ENCODE data around the gene OR52E5.

Gene OR52E5

GRCh38 chr11:5899534-5899933 lies 6.5 kb downstream of the OR52E5 start:
- DNase-seq, result no peak
- TF ChIP-seq CTCF (IDR thresholded peaks at IDR 0.05; ENCODE audit: low read depth, low read length, missing control alignments), result no peak

GRCh38 chr11:5910540-5910939 lies 17.5 kb downstream of the OR52E5 start:
- no peak for DNase-seq
- H3K36me3 ChIP-seq (replicated peaks), result no peaks in the 10 kb centered on the region
- no peak overlapping the region for H3K4me3 ChIP-seq (ENCODE audit: low read depth, low read length)
- no peak for TF ChIP-seq CTCF (IDR thresholded peaks at IDR 0.05; ENCODE audit: low read depth, low read length, missing control alignments)
- H3K27ac ChIP-seq, result no peak overlapping the region
- no peaks in the 10 kb centered on the region for H3K27me3 ChIP-seq (replicated peaks)
- in situ Hi-C loops (cut with HindIII; ENCODE audit: low pct_ligation_motif_present, low sequenced_read_pairs), result no loop called here

More at GRCh38 chr11:5899534-5899933, 6.5 kb downstream of the OR52E5 start:
- in situ Hi-C loops (cut with HindIII; ENCODE audit: low pct_ligation_motif_present, low sequenced_read_pairs), result no loop called here
- no peak overlapping the region for H3K4me3 ChIP-seq (ENCODE audit: low read depth, low read length)
- no peaks in the 10 kb centered on the region for H3K27me3 ChIP-seq (replicated peaks)
- H3K27ac ChIP-seq, result no peak overlapping the region
- H3K36me3 ChIP-seq (replicated peaks), result no peaks in the 10 kb centered on the region

DNA sequence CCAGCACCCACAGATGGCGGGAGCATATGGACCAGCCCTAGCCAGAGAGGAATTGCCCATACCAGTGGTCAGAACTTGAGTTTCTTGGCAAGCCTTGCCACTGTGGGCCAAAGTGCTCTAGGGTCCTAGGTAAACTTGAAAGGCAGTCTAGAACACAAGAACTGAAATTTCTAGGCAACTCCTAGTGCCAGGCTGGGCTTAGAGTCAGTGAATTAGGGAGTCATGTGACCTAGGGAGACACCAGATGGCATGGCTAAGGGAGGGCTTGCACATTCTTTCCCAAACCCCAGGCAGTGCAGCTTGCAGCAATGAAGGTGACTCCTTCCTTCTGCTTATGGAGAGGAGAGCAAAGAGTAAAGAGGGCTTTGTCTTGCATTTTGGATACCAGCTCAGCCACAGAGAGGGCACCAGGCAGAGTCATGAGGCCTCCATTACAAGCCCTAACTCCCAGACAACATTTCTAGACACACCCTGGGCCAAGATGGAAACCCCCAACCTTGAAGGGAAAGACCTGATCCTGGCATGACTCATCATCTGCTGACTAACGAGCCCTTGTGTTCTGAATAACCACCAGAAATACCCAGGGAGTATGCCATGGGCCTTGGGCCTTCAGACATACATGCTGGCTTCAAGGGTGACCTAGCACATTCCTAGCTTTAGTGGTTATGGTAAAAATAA lies 29.9 kb downstream of the OR52E5 start:
- in situ Hi-C loops (cut with HindIII; ENCODE audit: low pct_ligation_motif_present, low sequenced_read_pairs), result no loop called here
- no peaks in the 10 kb centered on the region for H3K27me3 ChIP-seq (replicated peaks)
- no peaks in the 10 kb centered on the region for H3K36me3 ChIP-seq (replicated peaks)
- DNase-seq, result peak; percentile 12
- no peak overlapping the region for H3K27ac ChIP-seq
- no peak for TF ChIP-seq CTCF (IDR thresholded peaks at IDR 0.05; ENCODE audit: low read depth, low read length, missing control alignments)
- H3K4me3 ChIP-seq (ENCODE audit: low read depth, low read length), result no peak overlapping the region

GRCh38 chr11:5923427-5923776 lies 30.4 kb downstream of the OR52E5 start:
- no peaks in the 10 kb centered on the region for H3K36me3 ChIP-seq (replicated peaks)
- TF ChIP-seq CTCF (IDR thresholded peaks at IDR 0.05; ENCODE audit: low read depth, low read length, missing control alignments), result no peak
- H3K27me3 ChIP-seq (replicated peaks), result no peaks in the 10 kb centered on the region
- in situ Hi-C loops (cut with HindIII; ENCODE audit: low pct_ligation_motif_present, low sequenced_read_pairs), result no loop called here
- no peak for DNase-seq
- no peak overlapping the region for H3K4me3 ChIP-seq (ENCODE audit: low read depth, low read length)
- no peak overlapping the region for H3K27ac ChIP-seq

DNA sequence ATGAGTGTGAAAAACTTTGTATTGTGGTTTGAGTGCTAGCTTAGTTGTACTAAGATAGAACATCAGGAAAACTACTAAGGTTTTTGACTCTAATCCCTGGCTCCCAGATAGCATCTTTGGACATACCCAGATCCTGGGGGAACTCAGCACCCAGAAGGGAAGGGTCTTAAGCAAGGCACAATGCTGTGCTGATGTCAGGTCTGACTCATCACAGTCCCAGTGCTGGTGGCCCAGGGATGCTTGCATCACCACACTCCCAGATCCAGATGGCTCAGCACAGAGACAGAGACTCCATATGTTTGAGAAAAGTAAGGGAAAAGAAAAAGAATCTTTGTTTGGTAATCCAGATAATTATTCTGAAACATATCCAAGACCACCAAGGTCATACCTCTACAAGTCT lies 30.8 kb downstream of the OR52E5 start:
- Histone ChIP-seq H3K4me3 (ENCODE audit: low read depth, low read length) (no peak overlapping the region), H3K27me3 (replicated peaks) (no peaks in the 10 kb centered on the region), H3K27ac (no peak overlapping the region), H3K36me3 (replicated peaks) (no peaks in the 10 kb centered on the region)
- in situ Hi-C loops (cut with HindIII; ENCODE audit: low pct_ligation_motif_present, low sequenced_read_pairs), result no loop called here
- DNase-seq, result no peak
- TF ChIP-seq CTCF (IDR thresholded peaks at IDR 0.05; ENCODE audit: low read depth, low read length, missing control alignments), result no peak

GRCh38 chr11:5928271-5928670 lies 35.3 kb downstream of the OR52E5 start:
- Histone ChIP-seq H3K27me3 (replicated peaks) (no peaks in the 10 kb centered on the region), H3K4me3 (ENCODE audit: low read depth, low read length) (no peak overlapping the region), H3K36me3 (replicated peaks) (no peaks in the 10 kb centered on the region), H3K27ac (no peak overlapping the region)
- TF ChIP-seq CTCF (IDR thresholded peaks at IDR 0.05; ENCODE audit: low read depth, low read length, missing control alignments), result no peak
- in situ Hi-C loops (cut with HindIII; ENCODE audit: low pct_ligation_motif_present, low sequenced_read_pairs), result no loop called here
- DNase-seq, result no peak

All from brain microvascular endothelial cell (primary cell).